ENCODE measurements around the gene LCP1.

The LCP1 gene

GRCh38 chr13:46184277-46184699 is 2.3 kb upstream of the LCP1 start:
- peak; percentile 92 for DNase-seq
- in situ Hi-C loops (cut with MboI; ENCODE audit: low pct_unique_long_range_greater_than_20kb, low sequenced_read_pairs): no loop called here

GRCh38 chr13:46183018-46183946 is 1.3 kb upstream of the LCP1 start:
- no peak for DNase-seq
- in situ Hi-C loops (cut with MboI; ENCODE audit: low pct_unique_long_range_greater_than_20kb, low sequenced_read_pairs): no loop called here

GRCh38 chr13:46182491-46182877 is 507 bp upstream of the LCP1 start:
- in situ Hi-C loops (cut with MboI; ENCODE audit: low pct_unique_long_range_greater_than_20kb, low sequenced_read_pairs): no loop called here
- DNase-seq: no peak

- DNase-seq: no peak
- in situ Hi-C loops (cut with MboI; ENCODE audit: low pct_unique_long_range_greater_than_20kb, low sequenced_read_pairs): no loop called here
Observed at GRCh38 chr13:46181377-46181839, 569 bp downstream of the LCP1 start.

- in situ Hi-C loops (cut with MboI; ENCODE audit: low pct_unique_long_range_greater_than_20kb, low sequenced_read_pairs): no loop called here
- no peak for DNase-seq
Observed at GRCh38 chr13:46179969-46180763, 1.8 kb downstream of the LCP1 start.

- in situ Hi-C loops (cut with MboI; ENCODE audit: low pct_unique_long_range_greater_than_20kb, low sequenced_read_pairs): no loop called here
- peak; percentile 93 for DNase-seq
Observed at GRCh38 chr13:46179491-46179908, 2.5 kb downstream of the LCP1 start.

- in situ Hi-C loops (cut with MboI; ENCODE audit: low pct_unique_long_range_greater_than_20kb, low sequenced_read_pairs): no loop called here
- no peak for DNase-seq
Observed at GRCh38 chr13:46178821-46179220, 3.2 kb downstream of the LCP1 start.

GRCh38 chr13:46178143-46178542 is 3.8 kb downstream of the LCP1 start:
- in situ Hi-C loops (cut with MboI; ENCODE audit: low pct_unique_long_range_greater_than_20kb, low sequenced_read_pairs): no loop called here
- DNase-seq: no peak

GRCh38 chr13:46176756-46177155 is 5.2 kb downstream of the LCP1 start:
- in situ Hi-C loops (cut with MboI; ENCODE audit: low pct_unique_long_range_greater_than_20kb, low sequenced_read_pairs): no loop called here
- DNase-seq: peak; percentile 97

GRCh38 chr13:46173656-46174055 is 8.3 kb downstream of the LCP1 start:
- DNase-seq: peak; percentile 46
- in situ Hi-C loops (cut with MboI; ENCODE audit: low pct_unique_long_range_greater_than_20kb, low sequenced_read_pairs): no loop called here

GRCh38 chr13:46172531-46172991 is 9.4 kb downstream of the LCP1 start:
- in situ Hi-C loops (cut with MboI; ENCODE audit: low pct_unique_long_range_greater_than_20kb, low sequenced_read_pairs): no loop called here
- peak; percentile 85 for DNase-seq

- in situ Hi-C loops (cut with MboI; ENCODE audit: low pct_unique_long_range_greater_than_20kb, low sequenced_read_pairs): no loop called here
Observed at GRCh38 chr13:46171739-46172138, 10.2 kb downstream of the LCP1 start.

GRCh38 chr13:46171217-46171616 is 10.8 kb downstream of the LCP1 start:
- DNase-seq: no peak
- in situ Hi-C loops (cut with MboI; ENCODE audit: low pct_unique_long_range_greater_than_20kb, low sequenced_read_pairs): no loop called here

More at GRCh38 chr13:46171739-46172138, 10.2 kb downstream of the LCP1 start:
- no peak for DNase-seq

GRCh38 chr13:46170687-46171086 is 11.3 kb downstream of the LCP1 start:
- peak; percentile 65 for DNase-seq
- in situ Hi-C loops (cut with MboI; ENCODE audit: low pct_unique_long_range_greater_than_20kb, low sequenced_read_pairs): no loop called here

- in situ Hi-C loops (cut with MboI; ENCODE audit: low pct_unique_long_range_greater_than_20kb, low sequenced_read_pairs): no loop called here
- no peak for DNase-seq
Observed at GRCh38 chr13:46170268-46170667, 11.7 kb downstream of the LCP1 start.

GRCh38 chr13:46169758-46170157 is 12.2 kb downstream of the LCP1 start:
- in situ Hi-C loops (cut with MboI; ENCODE audit: low pct_unique_long_range_greater_than_20kb, low sequenced_read_pairs): no loop called here
- DNase-seq: no peak

- in situ Hi-C loops (cut with MboI; ENCODE audit: low pct_unique_long_range_greater_than_20kb, low sequenced_read_pairs): no loop called here
- DNase-seq: no peak
Observed at GRCh38 chr13:46168783-46169182, 13.2 kb downstream of the LCP1 start.

GRCh38 chr13:46168341-46168740 is 13.6 kb downstream of the LCP1 start:
- in situ Hi-C loops (cut with MboI; ENCODE audit: low pct_unique_long_range_greater_than_20kb, low sequenced_read_pairs): no loop called here
- DNase-seq: peak; percentile 82

GRCh38 chr13:46166947-46167610 is 14.9 kb downstream of the LCP1 start:
- in situ Hi-C loops (cut with MboI; ENCODE audit: low pct_unique_long_range_greater_than_20kb, low sequenced_read_pairs): no loop called here
- no peak for DNase-seq
